DMS79 treated with DMSO at 0.1 percent for 48 hours (cell line): ENCODE results near the gene GGN.
"Not testable (repeated sequence)": the region's sequence is repeated elsewhere in the genome, so short reads cannot be mapped to it uniquely, and the experiment has no call there.

Experiments used
- DNase-seq: peaks from one replicate; lab custom pipeline; 2025; lab: John Stamatoyannopoulos, UW

The GGN gene

DNA sequence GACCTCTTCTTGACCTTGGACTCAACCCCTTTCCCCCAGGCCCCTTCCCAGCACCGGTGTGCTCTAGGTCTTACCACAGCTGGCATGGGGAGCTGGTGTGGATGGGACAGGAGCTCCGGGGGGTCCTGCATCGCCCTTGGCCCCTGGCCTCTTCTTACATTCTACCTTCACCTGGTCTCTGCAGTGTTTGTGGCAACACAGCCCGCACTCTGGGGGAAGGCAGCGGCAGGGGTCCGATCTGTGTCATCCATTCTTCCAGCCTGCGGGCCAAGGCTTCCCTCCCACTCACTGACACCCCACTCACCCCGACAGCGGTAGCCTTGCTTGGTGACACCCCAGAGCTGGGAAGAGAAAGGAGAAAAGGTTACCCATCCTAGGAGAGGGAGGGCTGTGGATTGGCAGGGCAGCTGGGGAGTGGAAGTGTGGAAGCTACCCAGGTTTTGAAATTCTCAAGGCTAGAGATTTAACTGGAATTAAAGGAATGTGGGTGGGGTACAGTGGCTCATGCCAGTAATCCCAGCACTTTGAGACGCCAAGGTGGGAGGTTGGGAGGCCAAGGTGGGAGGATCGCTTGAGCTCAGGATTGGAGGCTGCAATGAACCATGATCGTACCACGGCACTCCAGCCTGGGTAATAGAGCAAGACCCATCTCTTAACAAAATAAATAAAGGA is 23.3 kb upstream of the GGN start:
- no peak for DNase-seq

DNA sequence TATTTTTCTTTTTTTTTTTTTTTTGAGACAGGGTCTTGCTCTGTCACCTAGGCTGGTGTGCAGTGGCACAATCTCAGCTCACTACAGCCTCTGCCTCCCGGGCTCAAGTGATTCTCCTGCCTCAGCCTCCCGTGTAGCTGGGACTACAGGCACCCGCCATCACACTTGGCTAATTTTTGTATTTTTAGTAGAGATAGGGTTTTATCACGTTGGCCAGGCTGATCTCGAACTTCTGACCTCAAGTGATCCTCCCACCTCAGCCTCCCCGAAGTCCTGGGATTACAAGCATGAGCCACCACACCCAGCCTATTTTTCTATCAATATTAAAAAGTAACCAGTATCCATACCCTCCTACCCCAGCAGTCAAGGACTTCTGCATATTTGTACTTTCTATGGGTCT is 22.6 kb upstream of the GGN start:
- not testable (repeated sequence) for DNase-seq

DNA sequence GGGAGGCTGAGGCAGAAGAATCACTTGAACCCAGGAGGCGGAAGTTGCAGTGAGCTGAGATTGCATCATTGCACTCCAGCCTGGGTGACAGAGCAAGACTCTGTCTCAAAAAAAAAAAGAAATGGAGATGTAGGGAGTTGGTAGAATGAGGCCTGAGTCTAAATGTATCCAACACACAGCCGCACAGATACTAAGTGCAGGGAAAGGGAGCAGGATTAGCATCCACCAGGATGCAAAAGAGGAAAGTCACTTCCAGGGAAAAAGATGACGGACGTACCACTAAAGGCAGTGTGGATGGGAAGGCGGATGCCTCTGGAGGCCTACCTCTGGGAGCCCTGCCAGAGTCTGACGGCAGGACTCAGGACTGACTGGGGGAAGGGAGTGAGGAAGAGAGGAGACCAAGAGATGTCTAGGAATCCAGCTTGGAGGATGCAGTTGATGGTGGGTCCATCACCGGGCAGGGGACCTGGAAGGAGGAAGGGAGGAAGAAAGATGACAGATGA is 21.8 kb upstream of the GGN start:
- no peak for DNase-seq

DNA sequence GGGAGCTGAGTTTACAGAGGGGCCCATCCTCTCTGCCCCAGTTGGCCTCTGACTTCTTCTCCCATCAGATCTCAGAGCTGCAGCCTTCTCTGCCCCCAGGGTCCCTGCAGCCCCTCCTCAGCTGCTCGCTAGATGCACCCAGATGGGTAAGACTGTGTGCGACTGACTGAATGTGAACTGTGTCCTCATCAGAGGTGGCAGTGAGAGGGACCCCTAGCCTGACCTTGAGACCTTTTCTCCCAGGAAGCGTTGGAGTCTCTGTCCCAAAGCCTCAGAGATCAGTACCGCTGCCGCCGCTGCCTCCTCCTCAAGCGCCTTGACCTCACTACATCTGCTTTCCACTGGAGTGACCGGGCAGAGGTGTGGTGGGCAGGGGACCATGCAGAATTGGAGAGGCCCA is 17.4 kb upstream of the GGN start:
- no peak for DNase-seq

DNA sequence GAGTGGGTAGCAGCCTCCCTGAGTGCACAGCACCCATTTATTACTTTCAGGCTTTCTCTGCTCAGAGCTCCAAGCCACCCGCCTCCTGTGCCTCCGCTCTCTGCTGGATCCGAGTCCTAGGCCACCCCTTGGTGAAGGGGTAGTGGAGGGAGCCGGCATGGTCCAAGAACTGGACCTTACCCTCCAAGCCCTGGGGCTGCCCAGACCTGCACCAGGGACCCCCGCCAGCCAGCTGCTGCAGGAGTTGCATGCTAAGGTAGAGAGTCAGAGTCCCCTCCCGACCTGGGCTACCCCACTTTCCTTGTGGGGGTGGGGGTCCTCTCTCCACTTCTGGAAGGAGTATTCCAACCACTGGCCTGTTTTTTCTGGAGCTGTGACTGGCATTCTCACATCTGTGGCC is 17.0 kb upstream of the GGN start:
- no peak for DNase-seq

DNA sequence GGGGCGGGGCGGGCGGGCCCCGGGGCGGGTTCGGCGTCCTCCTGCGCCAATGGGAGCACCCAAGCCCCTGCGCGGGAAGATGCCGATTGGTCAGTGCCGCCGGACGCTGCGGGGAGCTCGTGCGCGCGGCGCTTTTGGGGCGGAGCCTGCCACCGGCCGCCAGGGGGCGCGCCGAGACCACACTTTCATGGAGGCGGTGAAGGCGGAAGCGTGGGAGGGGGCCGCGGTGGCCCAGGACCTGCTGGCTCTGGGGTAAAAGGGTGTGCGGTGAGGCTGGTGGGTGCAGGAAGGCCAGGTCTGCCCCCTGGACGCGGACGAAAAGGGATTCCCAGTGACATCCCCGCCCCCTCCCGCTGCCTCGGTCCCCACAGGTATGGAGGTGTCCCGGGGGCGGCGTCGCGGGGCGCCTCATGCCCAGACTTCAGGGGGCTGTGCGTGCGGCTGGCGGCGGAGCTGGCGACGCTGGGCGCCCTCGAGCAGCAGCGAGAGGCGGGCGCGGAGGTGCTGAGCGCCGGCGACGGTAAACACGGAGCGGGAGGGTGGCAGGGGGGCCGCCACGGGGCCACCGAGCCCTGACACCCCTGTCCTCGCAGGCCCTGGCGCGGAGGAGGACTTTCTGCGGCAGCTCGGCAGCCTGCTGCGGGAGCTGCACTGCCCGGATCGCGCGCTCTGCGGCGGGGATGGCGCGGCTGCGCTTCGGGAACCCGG is 15.3 kb upstream of the GGN start, which contains the start of gene FAM98C:
FAM98C (plus strand) TSS at position 127 of the 708 bp plus-strand sequence; CDS start at position 188, 61 bp downstream.
- peak; percentile 92 for DNase-seq

DNA sequence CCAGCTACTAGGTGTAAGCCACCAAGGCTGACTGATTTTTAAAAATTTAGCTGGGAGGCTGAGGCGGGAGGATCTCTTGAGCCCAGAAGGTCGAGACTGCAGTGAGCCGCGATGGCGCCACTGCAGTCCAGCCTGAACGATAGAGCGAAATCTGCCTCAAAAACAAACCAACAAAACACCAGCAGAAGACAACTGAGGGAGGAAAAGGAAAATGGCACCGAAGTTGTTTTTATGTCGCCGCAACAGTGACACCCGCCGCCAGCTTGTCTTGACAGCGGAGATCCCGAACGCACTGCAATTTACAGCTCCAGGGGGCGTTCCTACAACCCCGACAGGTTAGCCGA is 14.8 kb upstream of the GGN start:
- no peak for DNase-seq

DNA sequence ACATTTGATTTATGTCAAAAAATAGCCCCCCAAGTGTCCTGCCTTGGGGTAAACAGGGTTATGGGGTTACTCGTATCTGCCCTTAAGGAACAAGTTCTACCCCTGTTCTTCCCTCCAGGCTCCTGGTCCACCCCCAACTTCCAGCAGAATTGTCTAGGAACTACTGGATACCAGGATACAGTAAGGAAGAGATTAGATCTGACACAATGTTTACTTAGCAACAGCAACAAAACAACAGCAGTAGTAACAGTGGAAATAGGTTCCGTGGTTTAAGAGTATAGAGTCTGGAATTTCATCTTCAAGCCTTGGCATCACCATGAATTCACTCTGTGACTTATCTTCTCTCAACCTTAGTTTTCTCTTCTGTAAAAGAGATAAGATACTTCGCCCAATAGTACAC is 13.3 kb upstream of the GGN start:
- no peak for DNase-seq

DNA sequence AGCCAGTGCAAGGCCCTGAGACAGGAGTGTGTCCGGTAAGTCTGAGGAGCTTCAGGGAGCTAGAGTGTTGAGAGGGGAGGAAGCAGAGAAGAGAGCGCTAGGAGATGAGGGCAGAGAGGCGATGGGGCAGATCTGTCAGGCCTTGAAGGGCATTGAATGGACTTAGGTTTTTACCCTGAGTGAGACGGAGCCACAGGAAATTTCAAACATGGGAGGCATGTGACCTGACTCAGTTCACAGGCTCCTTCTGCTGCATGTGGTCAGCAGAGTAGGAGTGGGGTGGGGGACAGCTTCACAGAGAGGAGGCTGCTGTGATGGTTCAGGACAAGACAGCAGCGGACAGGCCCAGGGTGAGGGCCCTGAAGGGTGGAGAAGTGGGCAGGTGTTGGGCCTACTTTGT is 12.5 kb upstream of the GGN start:
- no peak for DNase-seq

DNA sequence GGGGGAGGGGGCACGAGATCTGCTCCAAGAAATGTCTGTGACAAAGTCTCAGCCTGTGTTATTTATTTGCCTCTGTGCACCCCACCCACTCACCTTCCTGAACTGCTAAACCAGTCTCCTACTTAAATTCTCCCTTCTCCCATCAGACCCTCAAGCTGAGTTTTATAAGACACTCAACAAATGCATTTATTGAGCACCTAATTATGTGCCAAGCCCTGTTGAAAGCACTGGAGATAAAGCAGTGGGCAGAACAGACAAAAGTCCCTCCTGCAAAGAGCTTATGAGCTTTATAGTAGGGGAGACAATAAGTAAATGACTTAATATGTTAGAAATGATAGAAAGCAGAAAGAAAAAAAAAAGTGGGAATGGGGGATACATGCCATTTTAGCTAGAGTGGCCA is 11.7 kb upstream of the GGN start:
- DNase-seq: no peak

DNA sequence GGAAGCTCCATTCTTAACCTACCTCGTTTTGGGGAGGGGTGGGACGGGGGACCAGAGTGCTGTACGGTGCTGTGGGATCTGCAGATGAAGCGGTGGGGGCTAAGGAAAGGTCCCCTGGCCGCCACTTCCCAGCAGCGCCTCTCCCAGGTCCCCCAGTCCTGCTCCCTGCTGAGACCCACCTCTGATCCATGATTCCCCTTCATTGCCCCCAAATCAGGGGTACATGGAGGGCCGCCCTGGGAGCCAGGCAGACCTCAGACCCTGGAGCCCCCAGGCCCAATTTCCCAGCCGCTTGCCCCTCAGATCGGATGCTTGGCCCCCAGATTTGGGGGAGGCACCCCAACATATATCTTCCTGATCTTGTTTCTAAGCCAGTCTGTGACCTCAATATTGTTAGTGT is 11.2 kb upstream of the GGN start:
- DNase-seq: no peak

DNA sequence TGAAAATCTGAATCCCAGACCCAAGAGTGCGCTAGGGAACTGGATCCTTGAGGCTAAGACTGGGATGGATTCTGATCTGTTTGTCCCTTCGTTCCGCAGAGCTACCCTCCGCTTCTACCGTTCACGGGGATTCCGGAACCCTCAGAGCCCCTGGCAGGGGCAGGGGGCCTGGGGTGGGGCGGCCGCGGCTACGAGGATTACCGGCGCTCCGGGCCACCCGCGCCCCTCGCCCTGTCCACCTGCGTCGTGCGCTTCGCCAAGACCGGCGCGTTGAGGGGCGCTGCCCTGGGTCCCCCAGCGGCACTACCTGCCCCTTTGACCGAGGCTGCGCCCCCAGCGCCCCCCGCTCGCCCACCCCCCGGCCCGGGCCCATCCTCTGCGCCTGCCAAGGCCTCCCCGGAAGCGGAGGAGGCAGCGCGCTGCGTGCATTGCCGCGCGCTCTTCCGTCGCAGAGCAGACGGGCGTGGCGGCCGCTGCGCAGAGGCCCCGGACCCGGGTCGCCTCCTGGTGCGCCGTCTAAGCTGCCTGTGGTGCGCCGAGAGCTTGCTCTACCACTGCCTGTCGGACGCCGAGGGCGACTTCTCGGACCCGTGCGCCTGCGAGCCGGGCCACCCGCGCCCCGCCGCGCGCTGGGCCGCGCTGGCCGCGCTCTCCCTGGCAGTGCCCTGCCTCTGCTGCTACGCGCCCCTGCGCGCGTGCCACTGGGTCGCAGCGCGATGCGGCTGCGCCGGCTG is 7.7 kb upstream of the GGN start:
- no peak for DNase-seq

DNA sequence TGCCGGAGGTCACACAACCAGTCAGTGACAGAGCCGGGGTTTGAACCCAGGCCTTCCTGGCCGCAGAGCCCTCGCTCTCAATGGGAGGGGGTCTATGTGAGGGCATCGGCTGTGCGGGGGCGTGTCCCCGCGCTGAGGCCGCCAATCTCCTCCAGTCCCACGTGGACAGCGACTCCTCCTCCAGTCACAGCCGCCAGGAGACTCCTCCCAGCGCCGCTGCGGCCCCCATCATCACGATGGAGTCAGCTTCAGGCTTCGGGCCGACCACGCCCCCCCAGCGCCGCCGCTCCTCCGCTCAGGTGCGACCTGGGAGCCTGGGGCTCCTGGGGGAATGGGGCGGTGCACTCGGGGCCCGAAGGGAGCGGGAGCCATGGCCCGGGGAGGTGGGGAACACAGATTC is 6.7 kb upstream of the GGN start:
- DNase-seq: no peak

DNA sequence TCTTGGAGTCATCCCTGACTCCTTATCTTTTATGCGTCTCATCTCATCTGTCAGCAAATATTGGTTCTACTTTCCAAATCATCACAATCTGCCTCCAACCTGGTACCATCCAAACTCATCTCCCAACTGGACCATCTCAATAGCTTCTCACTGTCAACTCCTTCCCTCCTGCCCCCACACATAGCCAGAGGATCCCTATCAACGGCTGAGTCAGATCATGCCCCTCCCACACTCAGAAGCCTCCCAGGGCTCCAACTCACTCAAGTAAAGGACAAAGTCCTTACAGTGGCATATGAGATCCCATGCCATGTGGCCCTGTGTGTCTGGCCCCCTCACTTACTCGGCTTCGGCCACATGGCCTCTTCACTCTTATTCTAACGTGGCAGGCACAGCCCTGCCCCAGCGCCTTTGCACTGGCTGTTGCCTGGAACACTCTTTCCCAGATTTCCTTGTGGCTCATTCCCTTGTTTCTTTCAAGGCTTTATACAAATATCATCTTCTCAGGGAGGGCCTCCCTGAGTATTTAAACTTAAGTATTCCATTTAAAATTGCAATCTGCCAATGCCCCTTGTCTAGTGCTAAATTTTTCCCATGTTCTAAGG is 5.0 kb upstream of the GGN start:
- no peak for DNase-seq

DNA sequence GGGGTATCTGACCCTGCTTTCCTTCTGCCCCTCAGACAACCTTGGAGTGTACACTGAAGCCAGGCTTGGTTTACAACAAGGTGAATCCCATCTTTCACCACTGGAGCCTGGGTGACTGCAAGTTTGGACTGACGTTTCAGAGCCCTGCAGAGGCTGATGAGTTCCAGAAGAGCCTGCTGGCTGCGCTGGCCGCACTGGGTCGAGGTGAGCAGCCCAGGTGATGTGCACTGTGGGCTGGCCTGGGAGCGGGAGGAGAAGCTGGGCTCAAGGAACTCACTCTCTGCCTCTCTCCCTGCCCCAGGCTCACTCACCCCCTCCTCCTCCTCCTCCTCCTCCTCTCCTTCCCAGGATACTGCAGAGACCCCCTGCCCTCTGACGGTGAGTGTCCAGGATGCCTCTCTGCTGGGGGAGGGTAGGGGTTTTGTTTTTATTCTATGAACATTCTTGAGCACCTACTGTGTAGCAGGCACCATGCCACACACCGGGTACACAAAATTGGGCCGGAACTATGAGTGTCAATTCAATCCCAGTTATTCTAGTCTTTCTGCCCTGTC is 4.2 kb upstream of the GGN start:
- DNase-seq: no peak

DNA sequence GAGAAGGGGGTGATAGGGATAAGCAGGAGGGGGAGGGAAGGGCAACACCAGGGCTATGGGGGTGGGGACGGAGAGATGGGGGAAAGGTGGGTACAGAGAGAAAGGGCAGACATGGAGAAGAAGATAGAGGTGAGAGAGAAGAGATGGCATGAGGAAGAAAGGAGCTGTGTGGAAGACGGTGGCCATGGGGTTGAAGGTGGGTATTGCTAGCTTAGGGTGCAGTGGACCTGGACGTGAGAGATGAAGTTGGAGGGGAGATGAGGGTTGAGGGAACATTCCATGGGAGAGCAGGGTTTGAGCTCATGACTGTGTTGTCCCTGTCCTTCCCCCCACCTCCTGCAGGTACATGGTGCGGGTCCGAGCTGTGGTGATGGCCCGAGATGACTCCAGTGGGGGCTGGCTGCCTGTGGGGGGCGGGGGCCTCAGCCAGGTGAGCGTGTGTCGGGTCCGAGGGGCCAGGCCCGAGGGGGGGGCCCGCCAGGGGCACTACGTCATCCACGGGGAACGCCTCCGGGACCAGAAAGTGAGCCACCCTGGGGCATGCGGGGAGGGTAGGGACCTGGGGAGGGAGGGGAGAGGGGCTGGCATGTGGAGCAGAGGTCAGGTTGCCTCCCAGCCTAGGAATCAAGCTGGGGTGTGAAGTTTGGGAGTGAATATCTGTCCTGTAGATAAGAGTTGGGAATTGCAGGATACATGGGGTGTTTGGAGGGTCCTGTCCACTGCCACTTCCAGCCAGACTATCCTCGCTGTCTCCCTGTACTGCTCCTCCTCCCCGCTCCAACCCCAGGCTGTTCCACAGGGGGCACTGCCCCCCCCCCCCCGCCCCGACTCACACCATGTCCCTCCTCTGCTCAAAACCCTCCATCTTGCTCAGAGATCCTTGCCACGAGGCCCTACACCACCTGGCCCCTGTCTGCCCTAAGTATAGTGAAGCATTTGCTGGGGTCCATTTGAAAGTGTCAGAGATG is 2.4 kb upstream of the GGN start:
- no peak for DNase-seq

DNA sequence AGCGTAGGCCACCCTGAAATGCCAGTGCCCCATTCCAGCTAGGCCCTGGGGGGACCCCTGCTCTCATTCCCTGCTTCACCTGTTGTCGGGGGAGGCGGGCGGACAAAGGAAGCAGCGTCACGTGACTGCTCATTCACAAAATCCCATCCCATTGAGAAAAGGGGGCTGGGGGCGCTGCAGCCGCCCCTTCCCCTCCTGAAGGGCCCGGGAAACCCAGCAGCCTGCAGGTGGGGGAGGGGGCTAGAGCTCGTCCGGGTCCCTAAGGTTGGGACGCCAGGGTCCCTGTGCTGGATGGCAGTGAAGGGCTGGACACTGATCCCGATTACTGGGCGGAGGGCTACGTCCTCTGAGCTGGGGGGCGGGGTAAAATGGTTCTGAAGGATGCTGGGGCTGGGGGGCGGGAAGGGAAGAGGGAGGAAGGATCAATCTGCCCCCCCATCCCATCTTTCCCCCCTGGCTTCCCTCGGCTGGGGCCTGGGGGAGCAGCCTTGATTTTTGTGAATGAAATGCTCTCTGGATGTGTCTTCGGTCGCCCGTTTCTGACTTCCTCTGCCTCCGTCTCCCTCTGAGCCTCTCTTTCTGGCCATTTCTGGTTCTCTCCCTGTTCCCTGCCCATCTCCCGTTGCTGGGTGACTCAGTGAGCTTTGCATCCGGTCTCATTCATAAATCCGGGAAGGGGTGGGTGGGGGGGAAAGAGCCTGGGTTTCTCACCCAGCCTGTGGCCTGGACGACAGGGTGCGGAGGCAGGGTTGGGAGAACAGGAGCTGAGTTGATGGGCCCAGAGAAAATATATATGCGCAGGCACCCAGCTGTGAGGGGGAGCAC is 1.5 kb upstream of the GGN start:
- DNase-seq: peak; percentile 40

DNA sequence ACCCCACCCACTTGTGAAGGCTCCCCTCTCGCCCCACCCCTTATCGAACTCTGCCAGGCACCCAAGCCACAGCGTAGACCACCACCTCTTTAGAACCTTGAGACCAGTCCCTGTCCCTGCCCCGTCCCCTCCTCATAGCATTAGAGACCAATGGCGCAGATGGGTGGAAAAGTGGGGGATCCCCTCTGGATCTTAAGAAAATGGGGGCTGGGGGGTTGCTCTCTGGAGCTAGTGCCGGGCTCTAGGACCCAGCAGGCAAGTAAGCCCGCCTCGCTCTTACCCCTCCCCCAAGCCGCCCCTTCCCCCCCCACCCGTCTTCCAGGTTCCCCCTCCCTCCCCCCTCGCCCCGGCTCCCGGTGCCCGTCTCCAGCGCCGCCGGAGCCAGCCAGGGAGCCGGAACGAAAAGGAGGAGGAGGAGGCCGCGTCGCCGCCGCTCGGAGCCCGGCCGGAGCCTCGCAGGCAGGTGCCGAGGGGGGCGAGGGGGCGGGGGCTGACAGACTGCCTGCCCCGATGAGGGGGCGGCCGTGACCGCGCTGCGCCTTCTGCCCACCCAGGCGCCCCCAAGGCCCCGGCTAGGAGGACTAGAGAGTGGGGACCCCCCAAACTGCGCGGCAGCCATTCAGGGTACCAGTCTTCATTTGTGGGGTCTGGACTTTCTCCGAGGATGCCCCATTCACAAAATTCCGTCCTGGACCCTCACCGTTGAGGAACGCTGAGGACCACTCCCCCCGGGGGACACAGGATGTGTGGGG is 691 bp upstream of the GGN start, which contains the start of gene SPRED3:
SPRED3 (plus strand) TSS at position 349 of the 752 bp plus-strand sequence. CDS start 1,606 bp downstream, outside the sequence.
- DNase-seq: peak; percentile 58

DNA sequence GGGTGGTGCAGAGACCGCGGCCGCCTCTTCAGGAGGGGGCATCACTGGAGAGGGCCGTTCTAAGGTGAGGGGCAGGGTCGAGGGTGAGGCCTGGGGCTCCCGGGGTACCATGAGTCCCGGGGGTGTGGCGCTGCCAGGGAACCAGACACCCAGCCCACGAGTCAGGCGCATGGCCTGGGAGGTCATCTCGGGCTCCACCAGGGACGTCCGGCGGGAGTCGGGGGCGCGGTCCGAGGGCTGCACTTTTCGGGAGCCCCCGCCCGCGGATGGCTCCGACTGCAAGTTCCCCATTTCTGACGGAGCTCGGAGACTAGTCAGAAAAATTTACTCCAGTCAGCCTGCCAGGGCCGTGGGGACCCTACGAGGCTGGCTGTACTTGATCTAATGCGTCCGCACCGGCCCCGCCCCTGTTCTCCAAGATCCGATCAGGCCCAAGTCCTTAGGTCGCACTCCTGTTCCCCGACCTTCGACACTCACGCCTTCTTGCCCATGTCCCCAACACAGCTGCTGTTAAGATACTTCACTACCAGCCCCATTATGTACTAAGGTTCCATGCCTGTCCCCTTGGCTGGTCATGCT is 774 bp downstream of the GGN start:
- DNase-seq: no peak
